Activated CD4-positive, alpha-beta T cell treated with anti-CD3 and anti-CD28 coated beads, Interleukin-2, amount 50 U/mL, for 16 hours (primary cell): Measurements from ENCODE around the gene ORC3.
"Not testable (repeated sequence)": the region's sequence is repeated elsewhere in the genome, so short reads cannot be mapped to it uniquely, and the experiment has no call there.

Experiments used
- DNase-seq: peaks from one replicate; pipeline ENCODE4 v3.0.0-alpha.2; 2020

Gene ORC3

GRCh38 chr6:87700397-87701343 is 110.7 kb downstream of the ORC3 start:
- DNase-seq = peak; percentile 74

GRCh38 chr6:87701344-87701675 is 111.4 kb downstream of the ORC3 start:
- no peak for DNase-seq

- DNase-seq = peak; percentile 99
These were observed 112.0 kb downstream of the ORC3 start, which contains the start of gene AKIRIN2 for GRCh38 chr6:87701676-87702588. TSS of gene AKIRIN2 (minus strand) at chr6:87702233. CDS start at chr6:87701684, 549 bp downstream.

- no peak for DNase-seq
These were observed 112.6 kb downstream of the ORC3 start for GRCh38 chr6:87702589-87702945.

GRCh38 chr6:87703039-87703438 is 113.1 kb downstream of the ORC3 start:
- DNase-seq = not testable (repeated sequence)

GRCh38 chr6:87705070-87705691 is 115.2 kb downstream of the ORC3 start:
- DNase-seq = peak; percentile 93

DNA sequence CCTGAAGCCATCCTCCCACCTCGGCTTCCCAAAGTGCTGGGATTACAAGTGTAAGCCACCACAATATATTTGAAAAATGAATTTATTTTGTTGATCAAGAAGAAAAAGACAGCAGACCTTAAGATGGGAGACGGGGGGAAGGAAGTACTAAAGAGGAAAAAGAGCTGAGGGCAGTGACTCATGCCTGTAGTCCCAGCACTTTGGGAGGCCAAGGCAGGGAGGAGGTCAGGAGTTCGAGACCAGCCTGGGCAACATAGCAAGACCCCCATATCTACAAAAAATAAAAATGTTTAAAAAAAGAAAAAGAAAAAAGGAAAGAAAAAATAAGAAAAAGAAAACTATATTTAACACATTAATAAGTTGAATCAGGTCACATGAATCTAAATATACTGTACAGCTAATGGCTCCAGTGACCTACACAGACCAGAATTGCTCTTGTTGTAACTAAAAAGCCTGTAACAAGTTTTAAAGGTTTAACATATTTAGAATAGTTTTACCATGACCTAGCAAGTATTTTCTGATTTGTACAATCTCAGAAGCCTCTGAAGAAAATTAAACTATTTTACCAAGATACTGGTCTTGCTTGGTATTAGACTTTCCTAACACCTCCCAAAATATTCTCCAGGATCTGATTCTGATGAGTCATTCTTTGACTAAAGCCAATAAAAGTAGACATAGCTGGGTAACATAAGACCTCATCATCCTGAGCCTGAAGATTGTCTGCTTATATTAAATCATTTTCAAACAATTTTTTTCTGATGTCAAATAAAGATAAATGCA is 116.4 kb downstream of the ORC3 start:
- DNase-seq = no peak

- not testable (repeated sequence) for DNase-seq
These were observed 118.9 kb downstream of the ORC3 start for GRCh38 chr6:87708581-87709427.

GRCh38 chr6:87710090-87710489 is 120.2 kb downstream of the ORC3 start:
- peak; percentile 78 for DNase-seq

GRCh38 chr6:87712713-87713112 is 122.8 kb downstream of the ORC3 start:
- not testable (repeated sequence) for DNase-seq

- peak; percentile 81 for DNase-seq
These were observed 124.3 kb downstream of the ORC3 start for GRCh38 chr6:87714093-87714842.
